ENCODE data around the gene SMARCC1. TPM values are rescaled to one million over a fixed set of nuclear protein-coding genes. Genes with fewer than 3 reads are reported as not detected.
"Not testable (repeated sequence)": the region's sequence is repeated elsewhere in the genome, so short reads cannot be mapped to it uniquely, and the experiment has no call there.

Gene SMARCC1
- total RNA-seq, 2 donors from 2014 or later = 11.6 to 19.3 TPM

DNA sequence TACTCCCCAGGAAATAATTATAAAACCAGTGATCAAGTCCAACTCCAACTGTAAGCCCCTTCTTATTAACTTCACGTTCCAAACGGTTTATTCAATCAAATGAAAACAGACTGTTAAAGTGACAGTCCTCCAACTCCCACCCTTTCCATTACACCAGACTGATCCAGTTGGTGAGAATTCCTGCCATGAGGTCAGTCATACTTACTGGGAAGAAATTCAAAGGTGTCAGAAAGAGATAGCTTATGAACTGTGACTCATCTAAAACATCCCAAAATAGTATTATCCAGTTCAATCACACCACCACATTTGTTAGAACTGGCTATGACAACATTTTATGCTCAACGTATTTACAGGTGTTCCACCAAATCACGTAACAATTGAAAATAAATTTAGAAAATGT, 19.5 kb downstream of the SMARCC1 start:
- Histone ChIP-seq H3K9me3 (no peaks in the 10 kb centered on the region), H3K27me3 (no peaks in the 10 kb centered on the region), H3K36me3 (no peaks in the 10 kb centered on the region), H3K4me1 (peaks cover 0 to 6% of the 10 kb centered on the region in 2 donors), H3K27ac (peak overlapping the region; percentile 37 to 69), H3K4me3 (no peak overlapping the region)
- DNase-seq (ENCODE audit: low spot score) = no peak
- TF ChIP-seq, protein P1, sequence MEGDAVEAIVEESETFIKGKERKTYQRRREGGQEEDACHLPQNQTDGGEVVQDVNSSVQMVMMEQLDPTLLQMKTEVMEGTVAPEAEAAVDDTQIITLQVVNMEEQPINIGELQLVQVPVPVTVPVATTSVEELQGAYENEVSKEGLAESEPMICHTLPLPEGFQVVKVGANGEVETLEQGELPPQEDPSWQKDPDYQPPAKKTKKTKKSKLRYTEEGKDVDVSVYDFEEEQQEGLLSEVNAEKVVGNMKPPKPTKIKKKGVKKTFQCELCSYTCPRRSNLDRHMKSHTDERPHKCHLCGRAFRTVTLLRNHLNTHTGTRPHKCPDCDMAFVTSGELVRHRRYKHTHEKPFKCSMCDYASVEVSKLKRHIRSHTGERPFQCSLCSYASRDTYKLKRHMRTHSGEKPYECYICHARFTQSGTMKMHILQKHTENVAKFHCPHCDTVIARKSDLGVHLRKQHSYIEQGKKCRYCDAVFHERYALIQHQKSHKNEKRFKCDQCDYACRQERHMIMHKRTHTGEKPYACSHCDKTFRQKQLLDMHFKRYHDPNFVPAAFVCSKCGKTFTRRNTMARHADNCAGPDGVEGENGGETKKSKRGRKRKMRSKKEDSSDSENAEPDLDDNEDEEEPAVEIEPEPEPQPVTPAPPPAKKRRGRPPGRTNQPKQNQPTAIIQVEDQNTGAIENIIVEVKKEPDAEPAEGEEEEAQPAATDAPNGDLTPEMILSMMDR (IDR thresholded peaks at IDR 0.05) = no peak

DNA sequence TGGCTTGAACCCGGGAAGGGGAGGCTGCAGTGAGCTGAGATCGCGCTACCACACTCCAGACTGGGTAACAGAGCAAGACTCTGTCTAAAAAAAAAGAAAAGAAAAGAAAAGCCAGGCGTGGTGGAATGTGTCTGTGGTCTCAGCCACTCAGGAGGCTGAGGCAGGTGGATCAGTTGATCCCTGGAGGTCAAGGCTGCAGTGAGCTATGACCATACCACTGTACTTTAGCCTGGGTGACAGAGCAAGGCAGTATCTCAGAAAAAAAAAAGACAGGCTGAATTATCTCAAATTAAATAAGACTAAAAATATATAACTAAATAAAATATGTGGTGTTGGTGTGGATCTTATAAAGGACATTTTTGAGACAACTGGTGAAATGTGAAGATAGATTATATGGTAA, 20.6 kb downstream of the SMARCC1 start:
- no peaks in the 10 kb centered on the region for H3K36me3 ChIP-seq
- H3K27ac ChIP-seq = no peak overlapping the region
- no peak overlapping the region for H3K4me3 ChIP-seq
- TF ChIP-seq, protein P1 (IDR thresholded peaks at IDR 0.05) = no peak
- peaks cover 0 to 6% of the 10 kb centered on the region in 2 donors for H3K4me1 ChIP-seq
- no peaks in the 10 kb centered on the region for H3K9me3 ChIP-seq
- no peaks in the 10 kb centered on the region for H3K27me3 ChIP-seq
- no peak for DNase-seq (ENCODE audit: low spot score)

DNA sequence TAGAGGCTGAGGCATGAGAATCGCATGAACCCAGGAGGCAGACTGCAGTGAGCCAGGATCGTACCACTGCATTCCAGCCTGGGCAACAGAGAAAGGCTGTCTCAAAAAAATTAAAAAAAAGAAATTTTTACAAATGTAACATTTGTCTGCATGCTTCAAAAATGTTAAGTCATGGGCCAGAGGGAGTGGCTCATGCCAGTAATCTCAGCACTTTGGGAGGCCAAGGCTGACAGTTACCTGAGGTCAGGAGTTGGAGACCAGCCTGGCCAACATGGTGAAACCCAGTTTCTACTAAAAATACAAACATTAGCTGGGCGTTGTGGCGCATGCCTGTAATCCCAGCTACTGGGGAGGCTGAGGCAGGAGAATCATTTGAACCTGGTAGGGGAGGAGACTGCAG, 21.5 kb downstream of the SMARCC1 start:
- H3K27me3 ChIP-seq; H3K9me3 ChIP-seq; DNase-seq (ENCODE audit: low spot score); H3K27ac ChIP-seq; H3K36me3 ChIP-seq; H3K4me1 ChIP-seq; H3K4me3 ChIP-seq: not testable (repeated sequence)

DNA sequence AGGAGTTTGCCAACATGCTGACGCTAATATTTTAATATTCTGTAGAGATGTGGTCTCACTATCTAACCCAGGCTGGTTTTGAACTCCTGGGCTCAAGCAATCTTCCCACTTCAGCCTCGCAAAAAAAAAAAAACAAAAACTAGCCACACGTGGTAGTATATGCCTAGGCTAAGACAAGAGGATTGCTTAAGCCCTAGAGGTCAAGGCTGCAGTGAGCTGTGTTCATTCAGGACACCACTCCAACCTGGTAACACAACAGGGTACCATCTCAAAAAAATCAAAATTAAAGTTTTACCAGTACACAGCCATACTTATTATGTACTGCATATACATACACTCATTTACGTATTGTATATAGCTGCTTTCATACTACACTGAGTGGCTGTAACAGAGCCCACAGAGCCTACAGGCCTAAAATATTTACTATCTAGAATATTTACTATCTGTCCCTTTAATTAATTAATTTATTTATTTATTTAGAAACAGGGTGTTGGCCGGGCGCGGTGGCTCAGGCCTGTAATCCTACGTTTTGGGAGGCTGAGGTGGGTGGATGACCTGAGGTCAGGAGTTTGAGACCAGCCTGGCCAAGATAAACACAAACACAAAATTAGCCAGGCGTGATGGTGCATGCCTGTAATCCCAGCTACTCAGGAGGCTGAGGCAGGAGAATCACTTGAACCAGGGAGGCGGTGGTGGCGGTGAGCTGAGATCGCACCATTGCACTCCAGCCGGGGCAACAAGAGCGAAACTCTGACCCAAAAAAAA, 23.2 kb downstream of the SMARCC1 start:
- Histone ChIP-seq H3K27me3 (no peaks in the 10 kb centered on the region), H3K4me1 (peaks cover 0 to 6% of the 10 kb centered on the region in 2 donors), H3K4me3 (no peak overlapping the region), H3K36me3 (no peaks in the 10 kb centered on the region), H3K9me3 (no peaks in the 10 kb centered on the region), H3K27ac (no peak overlapping the region)
- no peak for DNase-seq (ENCODE audit: low spot score)
- TF ChIP-seq, protein P1 (IDR thresholded peaks at IDR 0.05) = no peak

DNA sequence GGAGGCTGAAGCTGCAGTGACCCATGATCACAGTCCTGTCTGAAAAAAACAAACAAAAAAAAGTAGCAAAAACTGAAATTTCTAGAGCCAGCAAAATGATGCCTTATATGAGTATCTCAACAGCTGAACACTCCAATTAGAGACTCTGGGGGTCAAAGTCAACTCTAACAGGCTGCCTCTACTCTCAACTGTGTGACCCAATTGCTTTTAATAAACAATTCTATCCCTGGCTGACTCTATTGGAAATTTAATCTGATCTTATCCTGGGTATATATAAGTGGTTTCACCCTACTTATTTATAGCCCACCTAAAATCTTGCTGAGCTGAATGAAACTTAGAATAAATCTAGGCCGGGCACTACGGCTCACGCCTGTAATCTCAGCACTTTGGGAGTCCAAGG, 29.0 kb downstream of the SMARCC1 start:
- H3K27ac ChIP-seq = no peak overlapping the region
- H3K27me3 ChIP-seq = no peaks in the 10 kb centered on the region
- TF ChIP-seq, protein P1 (IDR thresholded peaks at IDR 0.05) = no peak
- H3K9me3 ChIP-seq = no peaks in the 10 kb centered on the region
- no peak for DNase-seq (ENCODE audit: low spot score)
- no peak overlapping the region for H3K4me3 ChIP-seq
- no peaks in the 10 kb centered on the region for H3K4me1 ChIP-seq
- H3K36me3 ChIP-seq = no peaks in the 10 kb centered on the region

DNA sequence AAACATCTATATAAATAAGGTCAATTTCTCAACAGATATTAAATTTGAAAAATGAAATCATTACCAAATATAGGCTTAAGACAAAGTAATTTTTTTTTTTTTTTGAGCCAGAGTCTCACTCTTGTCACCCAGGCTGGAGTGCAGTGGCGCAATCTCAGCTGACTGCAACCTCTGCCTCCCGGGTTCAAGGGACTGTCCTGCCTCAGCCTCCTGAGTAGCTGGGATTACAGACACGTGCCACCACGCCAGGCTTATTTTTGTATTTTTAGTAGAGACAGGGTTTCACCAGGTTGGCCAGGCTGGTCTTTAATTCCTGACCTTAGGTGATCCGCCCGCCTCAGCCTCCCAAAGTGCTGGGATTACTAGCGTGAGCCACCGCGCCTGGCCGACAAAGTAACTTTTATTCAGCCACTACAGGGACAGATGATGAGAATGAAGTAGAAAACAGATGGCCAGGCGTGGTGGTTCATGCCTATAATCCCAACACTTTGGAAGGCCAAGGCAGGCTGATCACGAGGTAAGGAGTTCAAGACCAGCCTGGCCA, 30.8 kb downstream of the SMARCC1 start:
- not testable (repeated sequence) for H3K27me3 ChIP-seq, H3K27ac ChIP-seq, H3K4me1 ChIP-seq, H3K9me3 ChIP-seq, H3K36me3 ChIP-seq, H3K4me3 ChIP-seq
- peak; percentile 9 for DNase-seq (ENCODE audit: low spot score)

DNA sequence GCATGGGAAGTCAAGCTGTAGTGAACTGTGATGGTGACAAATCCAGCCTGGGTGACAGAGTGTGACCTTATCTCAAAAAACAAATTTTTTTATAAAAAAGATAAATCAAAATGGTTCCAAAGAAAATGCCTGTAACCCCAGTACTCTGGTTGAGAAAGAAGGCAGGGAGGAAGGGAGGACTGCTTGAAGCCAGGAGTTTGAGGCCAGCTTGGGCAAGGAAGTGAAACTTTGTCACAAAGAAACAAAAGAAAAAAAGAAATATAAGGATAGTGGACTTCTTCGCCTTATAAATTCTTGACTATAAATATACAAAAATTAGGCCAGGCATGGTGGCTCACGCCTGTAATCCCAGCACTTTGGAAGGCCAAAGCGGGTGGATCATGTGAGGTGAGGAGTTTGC, 34.1 kb downstream of the SMARCC1 start:
- H3K27ac ChIP-seq = no peak overlapping the region
- no peak overlapping the region for H3K4me3 ChIP-seq
- TF ChIP-seq, protein P1 (IDR thresholded peaks at IDR 0.05) = no peak

More for the DNA sequence above, 34.1 kb downstream of the SMARCC1 start:
- DNase-seq (ENCODE audit: low spot score) = peak; percentile 44
- Histone ChIP-seq H3K27me3 (no peaks in the 10 kb centered on the region), H3K9me3 (no peaks in the 10 kb centered on the region), H3K36me3 (no peaks in the 10 kb centered on the region), H3K4me1 (no peaks in the 10 kb centered on the region)

All from right atrium auricular region (tissue), 2 donors.